GM12873 (cell line): ENCODE data around the gene RNF215.
A peak's percentile ranks its signal among the peaks of the same experiment; 100 is the strongest.

Source experiments
- CTCF ChIP-seq: IDR thresholded peaks from 2 replicates; pipeline ENCODE4 v1.5.1; 2012; ENCODE audit warnings: low read depth, mild to moderate bottlenecking, moderate library complexity, low read length, control low read depth; ENCODE audit not compliant: insufficient read depth; ENCODE audit errors: missing control alignments

RNF215 gene

GRCh38 chr22:30397656-30398635 is 10.7 kb upstream of the RNF215 start:
- no peak for TF ChIP-seq CTCF

- TF ChIP-seq CTCF = no peak
These were observed 9.9 kb upstream of the RNF215 start, which contains the start of gene SEC14L2 for GRCh38 chr22:30396871-30397655. SEC14L2 (plus strand) TSS chr22:30397018; CDS start chr22:30397117, 99 bp downstream.

GRCh38 chr22:30393885-30394284 is 6.7 kb upstream of the RNF215 start:
- no peak for TF ChIP-seq CTCF

- no peak for TF ChIP-seq CTCF
These were observed 6.1 kb upstream of the RNF215 start for GRCh38 chr22:30393322-30393680.

- no peak for TF ChIP-seq CTCF
These were observed 5.6 kb upstream of the RNF215 start for GRCh38 chr22:30392661-30393321.

GRCh38 chr22:30390974-30391691 is 3.9 kb upstream of the RNF215 start:
- peak; percentile 91 for TF ChIP-seq CTCF
